Thyroid gland (tissue), 4 donors: ENCODE data around the gene ALDOC.

Experiments
- POLR2A ChIP-seq, 2 donors: fragments of 450-650 bp; IDR thresholded peaks; one replicate each; pipeline ENCODE4 v1.6.1; 2017; ENCODE audit warnings: antibody characterized with exemption in 2 of 2, mild to moderate bottlenecking in 2 of 2, moderate library complexity in 1 of 2
- TF ChIP-seq, protein P1 (sequence below), 6 experiments: fragments of 200-600 bp in 3 of 6; fragments of 450-650 bp in 3 of 6; sonication (generic) in 3 of 6; IDR thresholded peaks; one replicate each; pipeline ENCODE4 v1.5.1; 2016 to 2019; ENCODE audit warnings: antibody characterized with exemption in 6 of 6, mild to moderate bottlenecking in 2 of 6, inconsistent platforms in 1 of 6, moderate library complexity in 1 of 6

DNA sequence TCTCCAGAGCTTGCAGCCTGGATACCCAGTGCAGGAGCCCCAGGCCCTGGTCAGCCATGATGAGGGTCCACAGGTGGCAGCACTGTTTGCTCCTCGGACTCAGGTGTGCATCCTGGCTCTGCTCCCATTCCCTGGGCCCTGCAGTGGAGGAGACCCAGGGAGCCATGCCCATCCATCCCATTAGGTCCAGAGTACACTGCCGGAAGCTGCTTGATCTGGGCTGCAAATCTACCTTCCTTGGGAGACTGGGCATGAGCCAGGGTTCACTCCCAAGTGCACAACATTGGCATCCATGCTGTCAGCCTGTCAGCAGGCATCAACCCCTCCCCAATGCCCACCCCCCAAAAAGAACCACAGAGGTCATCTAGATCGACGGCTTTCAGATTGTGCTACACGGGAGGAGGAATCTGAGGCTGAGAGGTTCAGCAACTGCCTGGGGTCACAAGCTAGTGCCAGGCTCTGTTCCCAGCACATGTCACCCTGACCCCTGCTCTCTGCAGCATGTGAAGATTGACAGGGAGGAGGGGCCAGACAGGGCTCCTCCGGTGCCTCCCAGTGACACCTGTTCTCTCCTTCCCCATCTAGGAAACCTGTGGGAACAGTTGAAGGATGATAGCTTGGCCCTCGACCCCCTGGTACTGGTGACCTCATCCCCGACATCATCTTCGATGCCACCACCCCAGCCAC lies 40.0 kb downstream of the ALDOC start:
- TF ChIP-seq, protein P1, sequence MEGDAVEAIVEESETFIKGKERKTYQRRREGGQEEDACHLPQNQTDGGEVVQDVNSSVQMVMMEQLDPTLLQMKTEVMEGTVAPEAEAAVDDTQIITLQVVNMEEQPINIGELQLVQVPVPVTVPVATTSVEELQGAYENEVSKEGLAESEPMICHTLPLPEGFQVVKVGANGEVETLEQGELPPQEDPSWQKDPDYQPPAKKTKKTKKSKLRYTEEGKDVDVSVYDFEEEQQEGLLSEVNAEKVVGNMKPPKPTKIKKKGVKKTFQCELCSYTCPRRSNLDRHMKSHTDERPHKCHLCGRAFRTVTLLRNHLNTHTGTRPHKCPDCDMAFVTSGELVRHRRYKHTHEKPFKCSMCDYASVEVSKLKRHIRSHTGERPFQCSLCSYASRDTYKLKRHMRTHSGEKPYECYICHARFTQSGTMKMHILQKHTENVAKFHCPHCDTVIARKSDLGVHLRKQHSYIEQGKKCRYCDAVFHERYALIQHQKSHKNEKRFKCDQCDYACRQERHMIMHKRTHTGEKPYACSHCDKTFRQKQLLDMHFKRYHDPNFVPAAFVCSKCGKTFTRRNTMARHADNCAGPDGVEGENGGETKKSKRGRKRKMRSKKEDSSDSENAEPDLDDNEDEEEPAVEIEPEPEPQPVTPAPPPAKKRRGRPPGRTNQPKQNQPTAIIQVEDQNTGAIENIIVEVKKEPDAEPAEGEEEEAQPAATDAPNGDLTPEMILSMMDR (IDR thresholded peaks at IDR 0.05), result no peak
- TF ChIP-seq POLR2A (IDR thresholded peaks at IDR 0.05), result no peak
